SK-N-MC (cell line): Measurements from ENCODE around the gene CPVL.

Source experiments
- DNase-seq: peaks from one replicate; pipeline ENCODE4 v3.0.0-alpha.2; 2011; ENCODE audit warnings: low read depth, low spot score
- H3K27ac ChIP-seq: fragments of 200-600 bp; sonication (generic); 2 replicates; pipeline ENCODE4 v1.5.1; 2016; ENCODE audit warnings: mixed run types
- H3K36me3 ChIP-seq: fragments of 200-600 bp; sonication (generic); 2 replicates; pipeline ENCODE4 v1.6.1; 2017; ENCODE audit warnings: antibody characterized with exemption, low read length, mixed read lengths; ENCODE audit not compliant: insufficient read depth
- H3K4me3 ChIP-seq: fragments of 200-600 bp; sonication (generic); 2 replicates; pipeline ENCODE4 v1.5.1; 2016
- H3K9ac ChIP-seq: fragments of 200-600 bp; sonication (generic); 2 replicates; pipeline ENCODE4 v1.8.0; 2017; ENCODE audit warnings: mixed run types, mixed read lengths; ENCODE audit not compliant: insufficient read length
- H3K9me3 ChIP-seq: fragments of 200-600 bp; sonication (generic); 2 replicates; pipeline ENCODE4 v1.6.1; 2017; ENCODE audit warnings: low read depth, mild to moderate bottlenecking, antibody characterized with exemption, low read length, moderate library complexity, mixed read lengths
- EZH2 ChIP-seq: fragments of 200-600 bp; sonication (generic); IDR thresholded peaks from one replicate; pipeline ENCODE4 v1.6.1; 2017; ENCODE audit warnings: antibody characterized with exemption
- FOXP2 ChIP-seq: optimal IDR thresholded peaks from 2 replicates; pipeline ENCODE3; 2011; ENCODE audit warnings: mild to moderate bottlenecking, moderate library complexity; ENCODE audit not compliant: insufficient read depth; ENCODE audit errors: extremely low read length, control extremely low read depth
- POLR2AphosphoS5 ChIP-seq: IDR thresholded peaks from 2 replicates; pipeline ENCODE4 v1.6.1; 2012; ENCODE audit warnings: mild to moderate bottlenecking, low read depth, low read length, borderline replicate concordance

Gene CPVL

GRCh38 chr7:28957064-28957750, 189.1 kb downstream of the CPVL start:
- H3K4me3 ChIP-seq = no peak overlapping the region
- H3K27ac ChIP-seq = no peak overlapping the region
- no peaks in the 10 kb centered on the region for H3K9me3 ChIP-seq
- TF ChIP-seq FOXP2 (no peak), EZH2 (no peak), POLR2AphosphoS5 (no peak)
- no peaks in the 10 kb centered on the region for H3K36me3 ChIP-seq
- no peak overlapping the region for H3K9ac ChIP-seq
- DNase-seq = no peak

- Histone ChIP-seq H3K9ac (no peak overlapping the region), H3K36me3 (no peaks in the 10 kb centered on the region), H3K27ac (no peak overlapping the region), H3K4me3 (no peak overlapping the region), H3K9me3 (no peaks in the 10 kb centered on the region)
- TF ChIP-seq POLR2AphosphoS5 (no peak), EZH2 (no peak), FOXP2 (no peak)
- DNase-seq = no peak
Measured at GRCh38 chr7:28956608-28957063, 189.7 kb downstream of the CPVL start.

GRCh38 chr7:28955718-28956607, 190.4 kb downstream of the CPVL start:
- Histone ChIP-seq H3K27ac (no peak overlapping the region), H3K9me3 (no peaks in the 10 kb centered on the region), H3K4me3 (no peak overlapping the region), H3K9ac (no peak overlapping the region), H3K36me3 (no peaks in the 10 kb centered on the region)
- TF ChIP-seq POLR2AphosphoS5 (no peak), FOXP2 (no peak), EZH2 (no peak)
- no peak for DNase-seq

- no peak for TF ChIP-seq POLR2AphosphoS5
- no peak for TF ChIP-seq EZH2
- TF ChIP-seq FOXP2 = no peak
- Histone ChIP-seq H3K4me3 (no peak overlapping the region), H3K9me3 (no peaks in the 10 kb centered on the region), H3K36me3 (no peaks in the 10 kb centered on the region), H3K9ac (no peak overlapping the region), H3K27ac (no peak overlapping the region)
- no peak for DNase-seq
Measured at GRCh38 chr7:28955356-28955717, 191.0 kb downstream of the CPVL start.

GRCh38 chr7:28954946-28955345, 191.4 kb downstream of the CPVL start:
- Histone ChIP-seq H3K36me3 (no peaks in the 10 kb centered on the region), H3K27ac (no peak overlapping the region), H3K4me3 (no peak overlapping the region), H3K9ac (no peak overlapping the region), H3K9me3 (no peaks in the 10 kb centered on the region)
- DNase-seq = no peak
- no peak for TF ChIP-seq POLR2AphosphoS5
- TF ChIP-seq FOXP2 = no peak

- H3K36me3 ChIP-seq = no peaks in the 10 kb centered on the region
- no peak overlapping the region for H3K9ac ChIP-seq
- DNase-seq = no peak
- no peak overlapping the region for H3K4me3 ChIP-seq
- TF ChIP-seq POLR2AphosphoS5 (no peak), EZH2 (no peak), FOXP2 (no peak)
- no peak overlapping the region for H3K27ac ChIP-seq
- no peaks in the 10 kb centered on the region for H3K9me3 ChIP-seq
Measured at GRCh38 chr7:28954471-28954870, 191.9 kb downstream of the CPVL start.

- Histone ChIP-seq H3K27ac (no peak overlapping the region), H3K36me3 (no peaks in the 10 kb centered on the region), H3K9me3 (no peaks in the 10 kb centered on the region), H3K9ac (no peak overlapping the region), H3K4me3 (no peak overlapping the region)
- TF ChIP-seq EZH2 (no peak), POLR2AphosphoS5 (no peak), FOXP2 (no peak)
- no peak for DNase-seq
Measured at GRCh38 chr7:28953633-28954032, 192.7 kb downstream of the CPVL start.
